ENCODE data around the gene WDR82.

- no peak for TF ChIP-seq POLR2A (IDR thresholded peaks at IDR 0.05)
- no peak for TF ChIP-seq CTCF (IDR thresholded peaks at IDR 0.05)
Observed at GRCh38 chr3:52234516-52235447, 43.7 kb downstream of the WDR82 start.
